Measurements from ENCODE around the gene ANTXR1.

DNA sequence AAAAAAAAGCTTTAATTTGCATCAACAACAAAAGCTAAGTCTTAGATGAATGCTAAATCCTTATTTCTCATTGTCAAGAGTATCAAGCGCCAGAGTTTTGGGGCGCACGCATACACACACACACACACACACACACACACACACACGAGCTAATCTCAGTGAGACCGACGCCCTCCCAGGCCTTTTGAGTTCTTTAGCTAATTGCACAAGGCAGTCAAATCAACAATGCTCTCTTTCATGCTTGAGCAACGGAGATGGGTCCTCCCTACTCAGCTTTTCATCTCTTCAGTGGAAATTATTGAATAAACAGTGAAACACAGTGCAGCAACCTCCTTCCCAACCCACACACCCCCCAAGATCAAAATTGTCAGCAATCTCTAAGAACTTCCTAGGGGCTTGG is 19.3 kb upstream of the ANTXR1 start:
- TF ChIP-seq, protein P1, sequence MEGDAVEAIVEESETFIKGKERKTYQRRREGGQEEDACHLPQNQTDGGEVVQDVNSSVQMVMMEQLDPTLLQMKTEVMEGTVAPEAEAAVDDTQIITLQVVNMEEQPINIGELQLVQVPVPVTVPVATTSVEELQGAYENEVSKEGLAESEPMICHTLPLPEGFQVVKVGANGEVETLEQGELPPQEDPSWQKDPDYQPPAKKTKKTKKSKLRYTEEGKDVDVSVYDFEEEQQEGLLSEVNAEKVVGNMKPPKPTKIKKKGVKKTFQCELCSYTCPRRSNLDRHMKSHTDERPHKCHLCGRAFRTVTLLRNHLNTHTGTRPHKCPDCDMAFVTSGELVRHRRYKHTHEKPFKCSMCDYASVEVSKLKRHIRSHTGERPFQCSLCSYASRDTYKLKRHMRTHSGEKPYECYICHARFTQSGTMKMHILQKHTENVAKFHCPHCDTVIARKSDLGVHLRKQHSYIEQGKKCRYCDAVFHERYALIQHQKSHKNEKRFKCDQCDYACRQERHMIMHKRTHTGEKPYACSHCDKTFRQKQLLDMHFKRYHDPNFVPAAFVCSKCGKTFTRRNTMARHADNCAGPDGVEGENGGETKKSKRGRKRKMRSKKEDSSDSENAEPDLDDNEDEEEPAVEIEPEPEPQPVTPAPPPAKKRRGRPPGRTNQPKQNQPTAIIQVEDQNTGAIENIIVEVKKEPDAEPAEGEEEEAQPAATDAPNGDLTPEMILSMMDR (IDR thresholded peaks at IDR 0.05) = no peak
- TF ChIP-seq POLR2A (IDR thresholded peaks at IDR 0.05) (no peak), EP300 (IDR thresholded peaks at IDR 0.05) (peak in 1 of 2 donors; percentile 47)
